ENCODE results near the gene CAMK1D. TPM values are rescaled to one million over a fixed set of nuclear protein-coding genes. Genes with fewer than 3 reads are reported as not detected.
A peak's percentile ranks its signal among the peaks of the same experiment; 100 is the strongest.
"Not testable (repeated sequence)": the region's sequence is repeated elsewhere in the genome, so short reads cannot be mapped to it uniquely, and the experiment has no call there.

The CAMK1D gene
- 3.2 TPM for total RNA-seq
- long read RNA-seq, partial matches to known transcripts, result 2 of 3 reads
- long read RNA-seq, other reads (novel, unspliced or antisense), result 1 of 3 reads

GRCh38 chr10:12348870-12349628, at the start of gene CAMK1D:
CAMK1D (plus strand) TSS chr10:12349547.
- DNase-seq (ENCODE audit: low spot score), result peak; percentile 90
- intact Hi-C loops (cut with DNase I), result no loop called here

GRCh38 chr10:12301036-12301435, 48.3 kb upstream of the CAMK1D start:
- intact Hi-C loops (cut with DNase I), result not testable (repeated sequence)
- DNase-seq (ENCODE audit: low spot score), result peak; percentile 24

- peak; percentile 41 for DNase-seq (ENCODE audit: low spot score)
- intact Hi-C loops (cut with DNase I), result no loop called here
Measured at GRCh38 chr10:12308057-12308456, 41.3 kb upstream of the CAMK1D start.

- DNase-seq (ENCODE audit: low spot score), result peak; percentile 39
- intact Hi-C loops (cut with DNase I), result no loop called here
Measured at GRCh38 chr10:12308736-12309375, 40.5 kb upstream of the CAMK1D start.

GRCh38 chr10:12309783-12310182, 39.6 kb upstream of the CAMK1D start:
- DNase-seq (ENCODE audit: low spot score); intact Hi-C loops (cut with DNase I): not testable (repeated sequence)

GRCh38 chr10:12314836-12315235, 34.5 kb upstream of the CAMK1D start:
- intact Hi-C loops (cut with DNase I), result no loop called here
- DNase-seq (ENCODE audit: low spot score), result no peak

- intact Hi-C loops (cut with DNase I), result no loop called here
- DNase-seq (ENCODE audit: low spot score), result no peak
Measured at GRCh38 chr10:12319076-12319475, 30.3 kb upstream of the CAMK1D start.

GRCh38 chr10:12320892-12321291, 28.5 kb upstream of the CAMK1D start:
- intact Hi-C loops (cut with DNase I), result no loop called here
- DNase-seq (ENCODE audit: low spot score), result no peak

- intact Hi-C loops (cut with DNase I), result no loop called here
- DNase-seq (ENCODE audit: low spot score), result no peak
Measured at GRCh38 chr10:12321641-12322040, 27.7 kb upstream of the CAMK1D start.

GRCh38 chr10:12322583-12323131, 26.7 kb upstream of the CAMK1D start:
- DNase-seq (ENCODE audit: low spot score), result no peak
- intact Hi-C loops (cut with DNase I), result no loop called here

GRCh38 chr10:12324530-12324929, 24.8 kb upstream of the CAMK1D start:
- intact Hi-C loops (cut with DNase I), result no loop called here
- DNase-seq (ENCODE audit: low spot score), result no peak

GRCh38 chr10:12327074-12327473, 22.3 kb upstream of the CAMK1D start:
- intact Hi-C loops (cut with DNase I), result no loop called here
- no peak for DNase-seq (ENCODE audit: low spot score)

- intact Hi-C loops (cut with DNase I), result no loop called here
- no peak for DNase-seq (ENCODE audit: low spot score)
Measured at GRCh38 chr10:12327476-12327875, 21.9 kb upstream of the CAMK1D start.

- intact Hi-C loops (cut with DNase I); DNase-seq (ENCODE audit: low spot score): not testable (repeated sequence)
Measured at GRCh38 chr10:12328312-12328711, 21.0 kb upstream of the CAMK1D start.

- no peak for DNase-seq (ENCODE audit: low spot score)
- intact Hi-C loops (cut with DNase I), result no loop called here
Measured at GRCh38 chr10:12332572-12333379, 16.6 kb upstream of the CAMK1D start.

GRCh38 chr10:12333380-12334185, 15.8 kb upstream of the CAMK1D start:
- peak; percentile 78 for DNase-seq (ENCODE audit: low spot score)
- intact Hi-C loops (cut with DNase I), result no loop called here

- no peak for DNase-seq (ENCODE audit: low spot score)
- intact Hi-C loops (cut with DNase I), result no loop called here
Measured at GRCh38 chr10:12334186-12334530, 15.2 kb upstream of the CAMK1D start.

GRCh38 chr10:12335169-12335568, 14.2 kb upstream of the CAMK1D start:
- intact Hi-C loops (cut with DNase I); DNase-seq (ENCODE audit: low spot score): not testable (repeated sequence)

Measured in cardiac septum (tissue), 1 donor.